HepG2 (cell line): ENCODE measurements around the gene ANKRD11. TPM values are rescaled to one million over a fixed set of nuclear protein-coding genes. Genes with fewer than 3 reads are reported as not detected.

Source experiments
- DBP ChIP-seq: sonication (generic); formaldehyde crosslinking; IDR thresholded peaks from 2 replicates; pipeline ENCODE4 v1.4.0; 2020; ENCODE audit warnings: missing genetic modification reagents; ENCODE audit errors: not compliant biosample characterization
- EEA1 ChIP-seq: sonication (generic); formaldehyde crosslinking; IDR thresholded peaks from 2 replicates; pipeline ENCODE4 v1.5.1; 2020; ENCODE audit warnings: mild to moderate bottlenecking, missing genetic modification reagents, borderline replicate concordance
- KLF9 ChIP-seq: IDR thresholded peaks from 2 replicates; pipeline ENCODE4 v1.6.1; 2016; ENCODE audit warnings: low read depth
- MBNL3 ChIP-seq: fragments of 250-450 bp; sonication (Bioruptor Pico); conservative IDR thresholded peaks from 2 replicates; pipeline ENCODE4 v1.8.0; 2022; ENCODE audit warnings: mild to moderate bottlenecking, inconsistent platforms
- NR2C2 ChIP-seq: sonication (generic); formaldehyde crosslinking; IDR thresholded peaks from 2 replicates; pipeline ENCODE4 v1.4.0; 2020; ENCODE audit warnings: missing genetic modification reagents, mild to moderate bottlenecking, moderate library complexity, borderline replicate concordance
- PRPF4 ChIP-seq: fragments of 200-400 bp; formaldehyde crosslinking; IDR thresholded peaks from 2 replicates; pipeline ENCODE4 v1.6.1; 2016; ENCODE audit warnings: low read length, low read depth; ENCODE audit not compliant: poor library complexity, severe bottlenecking
- TEF ChIP-seq: sonication (generic); formaldehyde crosslinking; IDR thresholded peaks from 2 replicates; pipeline ENCODE4 v1.5.0; 2020; ENCODE audit warnings: missing genetic modification reagents
- TOE1 ChIP-seq: sonication (generic); formaldehyde crosslinking; IDR thresholded peaks from 2 replicates; pipeline ENCODE4 v1.4.0; 2020; ENCODE audit warnings: mild to moderate bottlenecking, missing genetic modification reagents
- ZFYVE20 ChIP-seq: sonication (generic); formaldehyde crosslinking; IDR thresholded peaks from 2 replicates; pipeline ENCODE4 v1.8.0; 2023; ENCODE audit warnings: low read depth, mild to moderate bottlenecking, moderate library complexity, missing genetic modification reagents, borderline replicate concordance
- ZNF205 ChIP-seq: IDR thresholded peaks from 2 replicates; pipeline ENCODE4 v1.6.1; 2018; ENCODE audit warnings: missing biosample characterization, missing genetic modification reagents
- ZNF530 ChIP-seq: sonication (generic); formaldehyde crosslinking; IDR thresholded peaks from 2 replicates; pipeline ENCODE4 v1.5.0; 2020; ENCODE audit warnings: low read depth, mild to moderate bottlenecking, missing genetic modification reagents
- ZNF556 ChIP-seq: sonication (generic); formaldehyde crosslinking; IDR thresholded peaks from 2 replicates; pipeline ENCODE4 v1.4.0; 2020; ENCODE audit warnings: mild to moderate bottlenecking, missing genetic modification reagents, borderline replicate concordance
- ZNF746 ChIP-seq: sonication (generic); formaldehyde crosslinking; IDR thresholded peaks from 2 replicates; pipeline ENCODE4 v1.8.0; 2022; ENCODE audit warnings: mild to moderate bottlenecking, missing genetic modification reagents
- polyA plus RNA-seq, 8 experiments: library from polyadenylated mRNA; depleted of rRNA in 3 of 8; stranded (reverse) in 7 of 8; unstranded in 1 of 8; fragments of >200 nt; fragmentation: Illumina TruSeq in 4 of 8; extraction: Trizol in 4 of 8; gene quantifications; 2 replicates each; pipeline versions ENCODE4 v1.2.1 to v1.2.3, GENCODE V29; 2011 to 2016; ENCODE audit warnings: low read depth in 4 of 8, missing spikeins in 1 of 8, mixed read lengths in 1 of 8; ENCODE audit not compliant: insufficient read depth in 1 of 8
- total RNA-seq, 5 experiments: library from RNA; depleted of rRNA; stranded (reverse); fragments of >200 nt; fragmentation: Illumina TruSeq; extraction: Trizol; gene quantifications; 2 replicates each; pipeline ENCODE4 v1.2.3, GENCODE V29; 2016; ENCODE audit warnings: low read depth in 1 of 5
- TF ChIP-seq, protein P1 (sequence below): sonication (generic); formaldehyde crosslinking; IDR thresholded peaks from 2 replicates; pipeline ENCODE4 v1.5.0; 2020; ENCODE audit warnings: mild to moderate bottlenecking, missing genetic modification reagents, borderline replicate concordance
- TF ChIP-seq, protein P2 (sequence below): sonication (generic); formaldehyde crosslinking; IDR thresholded peaks from 2 replicates; pipeline ENCODE4 v1.4.0; 2020; ENCODE audit warnings: mild to moderate bottlenecking, missing genetic modification reagents

Gene ANKRD11
- total and polyA plus RNA-seq, 2 of the 13 experiments (the other 11 are each of a cell fraction or from before 2014, with no cell fraction given): 21.4 to 38.4 TPM

DNA sequence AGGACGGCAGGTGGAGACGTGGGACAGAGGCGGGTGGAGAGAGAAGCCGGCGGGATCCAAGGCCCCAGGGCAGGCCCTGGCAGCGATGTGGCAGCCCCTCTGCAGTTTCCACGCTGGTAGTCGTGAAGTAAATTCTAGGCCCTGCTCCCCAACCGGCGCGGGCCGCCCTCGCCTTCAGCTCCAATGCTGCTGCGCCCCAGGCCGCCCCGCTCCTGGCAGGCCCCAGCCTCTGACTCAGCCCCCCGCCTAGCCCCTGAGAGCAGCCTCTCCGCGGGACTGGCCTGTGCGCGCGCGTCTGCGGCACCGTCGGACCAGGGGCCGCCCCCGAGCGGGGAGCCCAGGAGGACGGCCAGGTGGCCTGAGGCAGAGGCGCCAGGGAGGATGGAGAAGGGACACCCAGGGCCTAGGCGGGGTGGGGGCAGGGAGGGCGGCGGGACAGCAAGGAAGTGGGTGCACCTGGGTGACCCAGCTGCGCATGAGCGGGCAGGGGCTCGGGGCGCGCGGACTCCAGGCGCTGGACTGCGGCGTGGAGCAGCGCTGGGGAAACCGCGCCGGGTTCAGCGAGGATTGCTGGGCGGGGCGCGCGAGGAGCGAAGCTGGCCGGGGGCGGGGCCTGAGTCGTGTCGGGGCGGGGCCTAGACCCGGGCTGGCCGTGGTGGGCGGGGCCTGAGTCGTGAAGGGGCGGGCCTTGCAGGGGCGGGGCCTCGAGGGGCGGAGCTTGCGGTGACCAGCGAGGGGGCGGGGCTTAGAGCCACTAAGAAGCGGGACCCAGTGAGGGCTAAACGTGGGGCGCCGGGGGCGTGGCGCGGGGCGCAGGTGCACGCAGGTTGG is 243.2 kb downstream of the ANKRD11 start (continued):
- TF ChIP-seq, protein P1, sequence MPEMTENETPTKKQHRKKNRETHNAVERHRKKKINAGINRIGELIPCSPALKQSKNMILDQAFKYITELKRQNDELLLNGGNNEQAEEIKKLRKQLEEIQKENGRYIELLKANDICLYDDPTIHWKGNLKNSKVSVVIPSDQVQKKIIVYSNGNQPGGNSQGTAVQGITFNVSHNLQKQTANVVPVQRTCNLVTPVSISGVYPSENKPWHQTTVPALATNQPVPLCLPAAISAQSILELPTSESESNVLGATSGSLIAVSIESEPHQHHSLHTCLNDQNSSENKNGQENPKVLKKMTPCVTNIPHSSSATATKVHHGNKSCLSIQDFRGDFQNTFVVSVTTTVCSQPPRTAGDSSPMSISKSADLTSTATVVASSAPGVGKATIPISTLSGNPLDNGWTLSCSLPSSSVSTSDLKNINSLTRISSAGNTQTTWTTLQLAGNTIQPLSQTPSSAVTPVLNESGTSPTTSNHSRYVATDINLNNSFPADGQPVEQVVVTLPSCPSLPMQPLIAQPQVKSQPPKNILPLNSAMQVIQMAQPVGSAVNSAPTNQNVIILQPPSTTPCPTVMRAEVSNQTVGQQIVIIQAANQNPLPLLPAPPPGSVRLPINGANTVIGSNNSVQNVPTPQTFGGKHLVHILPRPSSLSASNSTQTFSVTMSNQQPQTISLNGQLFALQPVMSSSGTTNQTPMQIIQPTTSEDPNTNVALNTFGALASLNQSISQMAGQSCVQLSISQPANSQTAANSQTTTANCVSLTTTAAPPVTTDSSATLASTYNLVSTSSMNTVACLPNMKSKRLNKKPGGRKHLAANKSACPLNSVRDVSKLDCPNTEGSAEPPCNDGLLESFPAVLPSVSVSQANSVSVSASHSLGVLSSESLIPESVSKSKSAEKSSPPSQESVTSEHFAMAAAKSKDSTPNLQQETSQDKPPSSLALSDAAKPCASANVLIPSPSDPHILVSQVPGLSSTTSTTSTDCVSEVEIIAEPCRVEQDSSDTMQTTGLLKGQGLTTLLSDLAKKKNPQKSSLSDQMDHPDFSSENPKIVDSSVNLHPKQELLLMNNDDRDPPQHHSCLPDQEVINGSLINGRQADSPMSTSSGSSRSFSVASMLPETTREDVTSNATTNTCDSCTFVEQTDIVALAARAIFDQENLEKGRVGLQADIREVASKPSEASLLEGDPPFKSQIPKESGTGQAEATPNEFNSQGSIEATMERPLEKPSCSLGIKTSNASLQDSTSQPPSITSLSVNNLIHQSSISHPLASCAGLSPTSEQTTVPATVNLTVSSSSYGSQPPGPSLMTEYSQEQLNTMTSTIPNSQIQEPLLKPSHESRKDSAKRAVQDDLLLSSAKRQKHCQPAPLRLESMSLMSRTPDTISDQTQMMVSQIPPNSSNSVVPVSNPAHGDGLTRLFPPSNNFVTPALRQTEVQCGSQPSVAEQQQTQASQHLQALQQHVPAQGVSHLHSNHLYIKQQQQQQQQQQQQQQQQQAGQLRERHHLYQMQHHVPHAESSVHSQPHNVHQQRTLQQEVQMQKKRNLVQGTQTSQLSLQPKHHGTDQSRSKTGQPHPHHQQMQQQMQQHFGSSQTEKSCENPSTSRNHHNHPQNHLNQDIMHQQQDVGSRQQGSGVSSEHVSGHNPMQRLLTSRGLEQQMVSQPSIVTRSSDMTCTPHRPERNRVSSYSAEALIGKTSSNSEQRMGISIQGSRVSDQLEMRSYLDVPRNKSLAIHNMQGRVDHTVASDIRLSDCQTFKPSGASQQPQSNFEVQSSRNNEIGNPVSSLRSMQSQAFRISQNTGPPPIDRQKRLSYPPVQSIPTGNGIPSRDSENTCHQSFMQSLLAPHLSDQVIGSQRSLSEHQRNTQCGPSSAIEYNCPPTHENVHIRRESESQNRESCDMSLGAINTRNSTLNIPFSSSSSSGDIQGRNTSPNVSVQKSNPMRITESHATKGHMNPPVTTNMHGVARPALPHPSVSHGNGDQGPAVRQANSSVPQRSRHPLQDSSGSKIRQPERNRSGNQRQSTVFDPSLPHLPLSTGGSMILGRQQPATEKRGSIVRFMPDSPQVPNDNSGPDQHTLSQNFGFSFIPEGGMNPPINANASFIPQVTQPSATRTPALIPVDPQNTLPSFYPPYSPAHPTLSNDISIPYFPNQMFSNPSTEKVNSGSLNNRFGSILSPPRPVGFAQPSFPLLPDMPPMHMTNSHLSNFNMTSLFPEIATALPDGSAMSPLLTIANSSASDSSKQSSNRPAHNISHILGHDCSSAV (CRISPR knock-in tag): no peak
- no peak for TF ChIP-seq ZNF530 (CRISPR knock-in tag)
- 0 out of 2 replicates have a peak, but pooled peaks have one; percentile 63 for TF ChIP-seq ZFYVE20 (CRISPR knock-in tag)
- TF ChIP-seq MBNL3: no peak
- no peak; the same call in 1 of the 2 replicates for TF ChIP-seq NR2C2 (CRISPR knock-in tag)
- TF ChIP-seq KLF9: no peak
- TF ChIP-seq ZNF556 (CRISPR knock-in tag): no peak
- TF ChIP-seq DBP (CRISPR knock-in tag): no peak
- peak; percentile 96 for TF ChIP-seq EEA1 (CRISPR knock-in tag)
- no peak for TF ChIP-seq TEF (CRISPR knock-in tag)
- 0 out of 2 replicates have a peak, but pooled peaks have one; percentile 33 for TF ChIP-seq ZNF205
- TF ChIP-seq PRPF4: no peak
- no peak for TF ChIP-seq ZNF746
- TF ChIP-seq, protein P2, sequence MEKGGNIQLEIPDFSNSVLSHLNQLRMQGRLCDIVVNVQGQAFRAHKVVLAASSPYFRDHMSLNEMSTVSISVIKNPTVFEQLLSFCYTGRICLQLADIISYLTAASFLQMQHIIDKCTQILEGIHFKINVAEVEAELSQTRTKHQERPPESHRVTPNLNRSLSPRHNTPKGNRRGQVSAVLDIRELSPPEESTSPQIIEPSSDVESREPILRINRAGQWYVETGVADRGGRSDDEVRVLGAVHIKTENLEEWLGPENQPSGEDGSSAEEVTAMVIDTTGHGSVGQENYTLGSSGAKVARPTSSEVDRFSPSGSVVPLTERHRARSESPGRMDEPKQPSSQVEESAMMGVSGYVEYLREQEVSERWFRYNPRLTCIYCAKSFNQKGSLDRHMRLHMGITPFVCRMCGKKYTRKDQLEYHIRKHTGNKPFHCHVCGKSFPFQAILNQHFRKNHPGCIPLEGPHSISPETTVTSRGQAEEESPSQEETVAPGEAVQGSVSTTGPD (CRISPR knock-in tag): no peak
- TF ChIP-seq TOE1 (CRISPR knock-in tag): no peak
